K562 (cell line): ENCODE measurements around the gene CDK11B. TPM values are rescaled to one million over a fixed set of nuclear protein-coding genes. Genes with fewer than 3 reads are reported as not detected.
"Not testable (repeated sequence)": the region's sequence is repeated elsewhere in the genome, so short reads cannot be mapped to it uniquely, and the experiment has no call there.

ENCODE experiments used
- ATAC-seq: fragments of 200-7000 bp; cut with Tn5 transposase; 3 replicates; pipeline ENCODE4 v1.9.1; 2020; ENCODE audit warnings: moderate library complexity
- BruUV-seq: library from RNA; stranded (reverse); fragments of 400-500 nt; replicated peaks from 2 replicates; lab custom pipeline; 2021; lab: Mats Ljungman, UMichigan
- CTCF ChIA-PET: fragments of 300-600 bp; formaldehyde crosslinking; extraction: SDS; loops from one replicate; lab custom pipeline; 2021; ENCODE audit warnings: low intra/inter-chr PET ratio; lab: Yijun Ruan, JAX
- POLR2A ChIA-PET: fragments of 300-600, 350-650 bp; sonication (Branson Sonifier 250); formaldehyde crosslinking; extraction: SDS; loops from one replicate; lab custom pipeline; 2021; ENCODE audit warnings: antibody characterized with exemption, inconsistent platforms; lab: Yijun Ruan, JAX
- DNase-seq, 4 experiments: peaks; one replicate each; pipeline versions ENCODE4 v3.0.0 to v3.0.0-alpha.2; 2011 to 2018; ENCODE audit warnings: low spot score in 3 of 4, mixed read lengths in 3 of 4; ENCODE audit errors: extremely low read depth in 1 of 4
- FAIRE-seq: peaks from 2 replicates; lab custom pipeline; 2011; peaks lifted over from hg19 to GRCh38; lab: Jason Lieb, UNC
- H2AFZ ChIP-seq: 2 replicates; pipeline ENCODE4 v1.6.0; 2011; ENCODE audit warnings: low read depth, low read length, control low read depth, inconsistent platforms
- H3K27ac ChIP-seq: fragments of 200-600 bp; 3 replicates; pipeline ENCODE4 v1.8.0; 2011; ENCODE audit warnings: low read depth, mild to moderate bottlenecking, control low read depth, inconsistent platforms, low read length, moderate library complexity, mixed read lengths; ENCODE audit errors: extremely low read depth
- H3K27me3 ChIP-seq, 2 experiments: fragments of 300-600 bp in 1 of 2; 2 replicates in 1 of 2; 3 replicates in 1 of 2; pipeline versions ENCODE4 v1.6.0 to v1.8.0; 2011; ENCODE audit warnings: inconsistent platforms in 2 of 2, low read length in 2 of 2, mild to moderate bottlenecking in 1 of 2, mixed read lengths in 1 of 2, moderate library complexity in 1 of 2; ENCODE audit not compliant: control insufficient read depth in 2 of 2, insufficient read depth in 2 of 2
- H3K36me3 ChIP-seq: fragments of 300-600 bp; 3 replicates; pipeline ENCODE4 v1.8.0; 2011; ENCODE audit warnings: mild to moderate bottlenecking, low read length, inconsistent platforms; ENCODE audit not compliant: control insufficient read depth, insufficient read depth
- H3K4me1 ChIP-seq, 2 experiments: fragments of 200-600 bp in 1 of 2; replicated peaks in 1 of 2; 2 replicates in 1 of 2; 3 replicates in 1 of 2; pipeline versions ENCODE4 v1.5.1 to v1.8.0; 2011; ENCODE audit warnings: inconsistent platforms in 2 of 2, low read length in 2 of 2, mild to moderate bottlenecking in 1 of 2, mixed read lengths in 1 of 2, moderate library complexity in 1 of 2; ENCODE audit not compliant: control insufficient read depth in 2 of 2, insufficient read depth in 2 of 2
- H3K4me2 ChIP-seq: 2 replicates; pipeline ENCODE4 v1.6.1; 2011; ENCODE audit warnings: low read length, control low read depth, inconsistent platforms, mixed read lengths; ENCODE audit not compliant: insufficient read depth
- H3K4me3 ChIP-seq: fragments of 200-600 bp; sonication (generic), shearing (Covaris generic); 2 replicates; pipeline ENCODE4 v1.5.1; 2016; ENCODE audit warnings: control low read depth, inconsistent platforms
- H3K79me2 ChIP-seq: fragments of 200-600 bp; 3 replicates; pipeline ENCODE4 v1.8.0; 2011; ENCODE audit warnings: low read length, inconsistent platforms; ENCODE audit not compliant: control insufficient read depth, insufficient read depth
- H3K9ac ChIP-seq, 2 experiments: 2 replicates each; pipeline versions ENCODE4 v1.6.0 to v1.6.1; 2011; ENCODE audit warnings: low read depth in 2 of 2, low read length in 2 of 2, control low read depth in 1 of 2, inconsistent platforms in 1 of 2, mild to moderate bottlenecking in 1 of 2, mixed read lengths in 1 of 2; ENCODE audit not compliant: insufficient read depth in 1 of 2
- H3K9me1 ChIP-seq: one replicate; pipeline ENCODE4 v1.6.0; 2011; ENCODE audit warnings: inconsistent platforms, mild to moderate bottlenecking, low read length, moderate library complexity; ENCODE audit not compliant: control insufficient read depth, insufficient read depth
- H3K9me3 ChIP-seq: replicated peaks from 2 replicates; pipeline ENCODE4 v1.5.1; 2011; ENCODE audit warnings: low read depth, low read length, inconsistent platforms; ENCODE audit not compliant: control insufficient read depth, insufficient read depth
- H4K20me1 ChIP-seq: replicated peaks from 2 replicates; pipeline ENCODE4 v1.6.1; 2011; ENCODE audit warnings: low read length, inconsistent platforms, mixed read lengths; ENCODE audit not compliant: control insufficient read depth, insufficient read depth
- WGBS: fragments of 100-300 bp; shearing (Covaris generic); methylation state at CpG from one replicate; pipeline ENCODE4 v1.1.6; 2016; ENCODE audit warnings: low coverage, mixed read lengths; ENCODE audit not compliant: insufficient coverage; ENCODE audit errors: missing lambda C conversion rate; 5-methylcytosine and 5-hydroxymethylcytosine counted together
- in situ Hi-C: fragments of 300-500 bp; cut with MboI; formaldehyde crosslinking; loops from 4 replicates; pipeline ENCODE4 v1.15.0; 2018; ENCODE audit warnings: inconsistent platforms, mixed read lengths
- intact Hi-C: fragments of 100-400 bp; cut with micrococcal nuclease; formaldehyde crosslinking; loops from 2 replicates; pipeline ENCODE4 v1.14.2; 2022
- polyA plus RNA-seq, 8 experiments: library from polyadenylated mRNA; depleted of rRNA in 4 of 8; stranded (reverse) in 5 of 8; unstranded in 3 of 8; fragments of >200 nt; fragmentation: Nextera tagmentation in 2 of 8; fragmentation: Illumina TruSeq in 1 of 8; extraction: Ambion mirVana in 2 of 8; extraction: Trizol in 1 of 8; gene quantifications; 2 replicates each; pipeline versions ENCODE4 v1.2.1 to v1.2.3, GENCODE V29; 2011 to 2014; ENCODE audit warnings: inconsistent platforms in 1 of 8, missing spikeins in 1 of 8
- total RNA-seq, 7 experiments: library from RNA; depleted of rRNA in 6 of 7; stranded (reverse); fragments of >200 nt in 6 of 7; fragmentation: Illumina TruSeq in 2 of 7; extraction: Trizol in 2 of 7; gene quantifications; 2 replicates each; pipeline versions ENCODE4 v1.2.1 to v1.2.3, GENCODE V29; 2011 to 2021; ENCODE audit warnings: low replicate concordance in 1 of 7

Gene CDK11B
- total and polyA plus RNA-seq, 9 of the 15 experiments (the other 6 are each of a cell fraction or from before 2014, with no cell fraction given) = 2.8 to 52.2 (median 19.5) TPM

GRCh38 chr1:1638528-1638927 lies 20.3 kb downstream of the CDK11B start:
- H3K9me3 ChIP-seq, H3K9ac ChIP-seq, H4K20me1 ChIP-seq, ATAC-seq, H3K79me2 ChIP-seq, H3K4me3 ChIP-seq, FAIRE-seq, DNase-seq, CTCF ChIA-PET, BruUV-seq, H3K27me3 ChIP-seq, intact Hi-C loops, H3K27ac ChIP-seq, H3K4me1 ChIP-seq, H2AFZ ChIP-seq, H3K4me2 ChIP-seq, POLR2A ChIA-PET, in situ Hi-C loops, H3K9me1 ChIP-seq: not testable (repeated sequence)
- 84% methylated on average over 5 of the region's 13 CpGs for WGBS
- H3K36me3 ChIP-seq = peaks cover 20% of the 10 kb centered on the region; the same call in 1 of the 3 replicates

- H3K27ac ChIP-seq, H3K4me3 ChIP-seq, H3K9ac ChIP-seq, H4K20me1 ChIP-seq, POLR2A ChIA-PET, H3K4me1 ChIP-seq, ATAC-seq, H3K9me3 ChIP-seq, CTCF ChIA-PET, H3K79me2 ChIP-seq, H3K9me1 ChIP-seq, intact Hi-C loops, DNase-seq, FAIRE-seq, in situ Hi-C loops, BruUV-seq, H2AFZ ChIP-seq, H3K4me2 ChIP-seq, H3K27me3 ChIP-seq: not testable (repeated sequence)
- peaks cover 18% of the 10 kb centered on the region; the same call in 1 of the 3 replicates for H3K36me3 ChIP-seq
- 93% methylated on average over 13 of the region's 14 CpGs for WGBS
Observed at GRCh38 chr1:1637479-1637875, 21.3 kb downstream of the CDK11B start.
